ENCODE data around the gene GOT1. TPM values are rescaled to one million over a fixed set of nuclear protein-coding genes. Genes with fewer than 3 reads are reported as not detected.

GOT1 gene
- total RNA-seq, 1 experiment from 2014 or later: 65.7 TPM

DNA sequence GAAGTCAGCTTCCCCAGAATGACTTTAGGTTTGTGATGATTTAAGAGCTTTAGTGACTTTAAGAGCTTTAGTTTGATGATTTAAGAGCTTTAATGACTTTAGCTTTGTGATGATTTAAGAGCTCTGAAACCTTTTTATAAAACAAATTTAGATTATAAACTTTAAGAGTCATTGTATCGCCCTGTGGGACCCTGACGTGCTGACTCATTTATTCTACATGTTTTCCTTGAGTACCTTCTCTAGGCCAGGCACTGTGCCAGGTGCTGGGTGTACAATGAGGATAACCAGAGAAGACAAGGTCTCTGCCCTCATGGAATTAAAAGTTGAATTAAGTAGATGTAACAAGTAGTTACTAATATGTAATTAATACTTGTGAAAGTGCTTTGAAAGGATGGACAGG lies 55.9 kb downstream of the GOT1 start:
- BruUV-seq (replicated peaks): no TSS peak
- intact Hi-C loops (cut with micrococcal nuclease; ENCODE audit: unreplicated experiment): no loop called here

DNA sequence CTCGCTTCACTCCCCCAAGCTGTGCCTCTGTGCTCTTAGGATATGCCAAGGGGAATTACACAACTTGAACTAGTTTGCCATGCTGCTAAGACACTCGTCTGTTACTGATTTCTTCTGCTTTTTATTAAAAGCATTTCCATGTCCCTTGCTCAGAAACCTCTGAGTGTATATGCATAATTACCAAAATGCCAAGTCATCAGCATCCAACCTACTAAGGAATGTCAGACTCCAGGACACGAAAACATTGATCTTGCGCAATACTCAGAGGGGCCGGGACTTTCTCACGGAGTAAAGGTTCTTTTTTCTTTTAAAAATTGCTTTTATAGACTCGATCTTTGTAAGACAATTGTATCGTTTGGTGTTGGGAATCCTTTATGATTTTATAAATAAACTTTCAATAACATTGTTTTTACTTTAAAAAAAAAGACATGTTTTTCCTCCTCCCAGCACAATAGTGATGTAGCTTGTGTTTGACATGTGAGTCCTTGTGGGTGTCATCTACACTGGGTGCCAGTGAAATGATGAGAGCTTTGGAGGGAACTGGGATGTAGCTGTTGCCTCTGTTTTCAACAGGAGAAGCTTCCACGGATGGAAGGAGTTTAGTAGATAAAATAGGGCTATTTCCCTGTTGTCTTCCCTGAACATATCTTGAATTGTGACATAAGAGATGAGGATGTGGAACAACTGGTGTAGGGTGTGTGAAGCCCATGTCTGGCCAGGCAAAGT lies 57.7 kb downstream of the GOT1 start:
- no peaks in the 10 kb centered on the region for H3K36me3 ChIP-seq (ENCODE audit: insufficient read depth, low read length, poor library complexity, severe bottlenecking)
- no peaks in the 10 kb centered on the region for H3K9me3 ChIP-seq (ENCODE audit: low read depth, low read length, poor library complexity, severe bottlenecking)
- no TSS peak for BruUV-seq (replicated peaks)
- no peak overlapping the region for H3K4me3 ChIP-seq (ENCODE audit: low read depth, low read length, poor library complexity, severe bottlenecking)
- peaks cover 3% of the 10 kb centered on the region for H3K4me1 ChIP-seq (ENCODE audit: insufficient read depth, low read length, poor library complexity, severe bottlenecking)
- ChIA-PET POLR2A (ENCODE audit: low non-redundant PET) (no interaction called here), CTCF (no interaction called here)
- H3K27me3 ChIP-seq (replicated peaks; ENCODE audit: insufficient read depth, low read depth, low read length, poor library complexity): peaks cover 3% of the 10 kb centered on the region
- no peak overlapping the region for H3K27ac ChIP-seq (ENCODE audit: low read depth, low read length, poor library complexity, severe bottlenecking)
- peak; percentile 39 for DNase-seq (ENCODE audit: low spot score)
- intact Hi-C loops (cut with micrococcal nuclease; ENCODE audit: unreplicated experiment): no loop called here
- no peak for TF ChIP-seq EZH2 (IDR thresholded peaks at IDR 0.05; ENCODE audit: borderline replicate concordance, low read depth, low read length, poor library complexity, severe bottlenecking)
- TF ChIP-seq, protein P1, sequence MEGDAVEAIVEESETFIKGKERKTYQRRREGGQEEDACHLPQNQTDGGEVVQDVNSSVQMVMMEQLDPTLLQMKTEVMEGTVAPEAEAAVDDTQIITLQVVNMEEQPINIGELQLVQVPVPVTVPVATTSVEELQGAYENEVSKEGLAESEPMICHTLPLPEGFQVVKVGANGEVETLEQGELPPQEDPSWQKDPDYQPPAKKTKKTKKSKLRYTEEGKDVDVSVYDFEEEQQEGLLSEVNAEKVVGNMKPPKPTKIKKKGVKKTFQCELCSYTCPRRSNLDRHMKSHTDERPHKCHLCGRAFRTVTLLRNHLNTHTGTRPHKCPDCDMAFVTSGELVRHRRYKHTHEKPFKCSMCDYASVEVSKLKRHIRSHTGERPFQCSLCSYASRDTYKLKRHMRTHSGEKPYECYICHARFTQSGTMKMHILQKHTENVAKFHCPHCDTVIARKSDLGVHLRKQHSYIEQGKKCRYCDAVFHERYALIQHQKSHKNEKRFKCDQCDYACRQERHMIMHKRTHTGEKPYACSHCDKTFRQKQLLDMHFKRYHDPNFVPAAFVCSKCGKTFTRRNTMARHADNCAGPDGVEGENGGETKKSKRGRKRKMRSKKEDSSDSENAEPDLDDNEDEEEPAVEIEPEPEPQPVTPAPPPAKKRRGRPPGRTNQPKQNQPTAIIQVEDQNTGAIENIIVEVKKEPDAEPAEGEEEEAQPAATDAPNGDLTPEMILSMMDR (conservative IDR thresholded peaks at IDR 0.05; ENCODE audit: low read depth, low read length): no peak

More for the DNA sequence above, 55.9 kb downstream of the GOT1 start:
- ChIA-PET POLR2A (ENCODE audit: low non-redundant PET) (no interaction called here), CTCF (interaction anchor here (0.6 kb wide), 1 partner anchor 89 kb away, joined by 3 read pairs; no protein-coding TSS in a partner anchor)
- Histone ChIP-seq H3K27ac (ENCODE audit: low read depth, low read length, poor library complexity, severe bottlenecking) (no peak overlapping the region), H3K9me3 (ENCODE audit: low read depth, low read length, poor library complexity, severe bottlenecking) (no peaks in the 10 kb centered on the region), H3K4me1 (ENCODE audit: insufficient read depth, low read length, poor library complexity, severe bottlenecking) (peaks cover 3% of the 10 kb centered on the region), H3K36me3 (ENCODE audit: insufficient read depth, low read length, poor library complexity, severe bottlenecking) (no peaks in the 10 kb centered on the region), H3K27me3 (replicated peaks; ENCODE audit: insufficient read depth, low read depth, low read length, poor library complexity) (no peaks in the 10 kb centered on the region), H3K4me3 (ENCODE audit: low read depth, low read length, poor library complexity, severe bottlenecking) (no peak overlapping the region)
- peak; percentile 24 for DNase-seq (ENCODE audit: low spot score)
- TF ChIP-seq, protein P1 (conservative IDR thresholded peaks at IDR 0.05; ENCODE audit: low read depth, low read length): no peak
- TF ChIP-seq EZH2 (IDR thresholded peaks at IDR 0.05; ENCODE audit: borderline replicate concordance, low read depth, low read length, poor library complexity, severe bottlenecking): no peak

DNA sequence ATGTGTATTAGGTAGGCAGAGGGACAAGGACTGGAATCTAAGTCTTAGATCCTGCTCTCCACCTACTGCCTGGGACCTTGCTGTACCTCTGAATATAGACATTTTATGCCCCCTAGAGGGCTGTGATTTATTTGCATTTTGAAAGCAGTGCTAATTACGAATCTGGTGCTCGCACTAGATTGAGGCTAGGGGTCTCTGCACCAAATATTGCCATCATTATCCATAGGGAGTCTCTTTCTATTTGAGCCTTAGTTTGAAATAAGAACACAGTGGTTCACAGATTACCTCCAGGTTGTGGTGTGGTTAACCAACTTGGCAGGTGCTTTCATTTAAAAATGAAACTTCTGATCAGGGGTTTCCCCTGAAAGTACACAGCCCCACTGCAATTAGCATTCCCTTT lies 59.4 kb downstream of the GOT1 start:
- peak; percentile 64 for DNase-seq (ENCODE audit: low spot score)
- ChIA-PET CTCF (no interaction called here), POLR2A (ENCODE audit: low non-redundant PET) (no interaction called here)
- intact Hi-C loops (cut with micrococcal nuclease; ENCODE audit: unreplicated experiment): no loop called here
- Histone ChIP-seq H3K4me3 (ENCODE audit: low read depth, low read length, poor library complexity, severe bottlenecking) (no peak overlapping the region), H3K27me3 (replicated peaks; ENCODE audit: insufficient read depth, low read depth, low read length, poor library complexity) (peaks cover 14% of the 10 kb centered on the region), H3K9me3 (ENCODE audit: low read depth, low read length, poor library complexity, severe bottlenecking) (no peaks in the 10 kb centered on the region), H3K36me3 (ENCODE audit: insufficient read depth, low read length, poor library complexity, severe bottlenecking) (no peaks in the 10 kb centered on the region), H3K27ac (ENCODE audit: low read depth, low read length, poor library complexity, severe bottlenecking) (no peak overlapping the region), H3K4me1 (ENCODE audit: insufficient read depth, low read length, poor library complexity, severe bottlenecking) (peaks cover 3% of the 10 kb centered on the region)
- no peak for TF ChIP-seq EZH2 (IDR thresholded peaks at IDR 0.05; ENCODE audit: borderline replicate concordance, low read depth, low read length, poor library complexity, severe bottlenecking)
- TF ChIP-seq, protein P1 (conservative IDR thresholded peaks at IDR 0.05; ENCODE audit: low read depth, low read length): peak; percentile 62
- BruUV-seq (replicated peaks): no TSS peak

All from A673 (cell line).